ENCODE results near the gene ATG5.

DNA sequence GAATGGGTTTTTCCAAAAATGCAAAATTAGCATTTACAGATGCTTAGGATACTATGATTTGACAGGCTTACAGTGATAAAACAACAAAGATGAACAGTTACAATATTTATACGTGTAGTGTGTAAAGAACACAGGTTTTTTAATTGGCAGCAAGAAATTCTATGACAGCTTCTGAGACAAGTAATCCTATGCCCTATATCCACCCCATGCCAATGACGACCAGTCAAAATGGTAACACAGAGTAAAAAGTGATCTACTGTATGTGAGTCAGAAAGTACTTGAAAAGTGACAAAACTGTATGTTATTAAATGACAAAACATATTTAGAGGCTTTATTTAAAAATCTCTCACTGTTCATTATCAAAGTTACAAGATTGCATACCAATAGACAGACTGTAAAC lies 139.9 kb downstream of the ATG5 start:
- no peak for TF ChIP-seq CTCF (conservative IDR thresholded peaks at IDR 0.05; ENCODE audit: low read length)
- no peak for TF ChIP-seq EZH2phosphoT487 (IDR thresholded peaks at IDR 0.05; ENCODE audit: borderline replicate concordance, low read depth, low read length)
